HK-2 (cell line): ENCODE measurements around the gene GPR65.

Experiments
- DNase-seq: peaks from one replicate; pipeline ENCODE4 v3.0.0-alpha.2; 2018; ENCODE audit not compliant: unreplicated experiment

GPR65 gene, protein sequence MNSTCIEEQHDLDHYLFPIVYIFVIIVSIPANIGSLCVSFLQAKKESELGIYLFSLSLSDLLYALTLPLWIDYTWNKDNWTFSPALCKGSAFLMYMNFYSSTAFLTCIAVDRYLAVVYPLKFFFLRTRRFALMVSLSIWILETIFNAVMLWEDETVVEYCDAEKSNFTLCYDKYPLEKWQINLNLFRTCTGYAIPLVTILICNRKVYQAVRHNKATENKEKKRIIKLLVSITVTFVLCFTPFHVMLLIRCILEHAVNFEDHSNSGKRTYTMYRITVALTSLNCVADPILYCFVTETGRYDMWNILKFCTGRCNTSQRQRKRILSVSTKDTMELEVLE

DNA sequence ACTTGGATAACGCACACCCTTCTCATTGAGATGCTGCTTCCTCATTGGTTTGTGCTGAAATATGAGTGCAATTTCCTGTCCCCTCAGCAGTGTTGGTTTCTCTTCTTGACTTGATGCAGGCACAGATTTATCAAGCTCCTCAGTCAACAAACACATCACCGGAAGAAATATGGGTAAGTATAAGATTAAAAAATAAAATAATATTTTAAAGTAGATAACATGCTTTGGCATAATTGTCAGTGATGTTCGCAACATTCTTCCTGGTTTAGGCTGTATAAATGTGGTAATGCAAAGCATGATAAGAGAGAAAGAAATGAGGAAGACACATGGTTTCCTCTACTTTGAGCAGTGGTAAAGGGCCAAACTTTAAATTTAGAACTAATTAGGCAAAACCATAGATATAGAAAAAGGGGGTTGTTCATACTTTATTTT lies at the start of gene GPR65:
Gene GPR65, plus strand, starts transcription at position 86 of the 432 bp plus-strand sequence. CDS start 5,713 bp downstream, outside the sequence.
- no peak for DNase-seq

DNA sequence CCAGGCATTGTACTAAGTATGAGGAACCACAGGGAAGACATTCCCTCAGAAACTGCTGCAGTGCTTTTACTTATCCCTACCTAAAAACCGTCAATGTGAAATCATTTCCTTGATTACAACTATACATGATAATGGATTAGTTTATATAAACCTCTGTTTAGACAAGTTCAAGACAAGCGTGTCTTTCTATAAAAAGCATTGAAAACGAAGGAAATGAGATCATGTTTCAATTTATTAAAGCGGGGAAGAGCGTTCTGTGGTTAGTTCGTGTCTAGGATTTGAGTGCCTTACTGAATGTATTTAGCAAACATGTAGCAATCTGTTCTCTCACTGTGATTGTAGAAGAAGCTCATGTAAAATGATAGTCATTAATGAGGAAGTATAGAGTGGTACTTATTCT lies 49.4 kb upstream of the GPR65 start:
- no peak for DNase-seq

DNA sequence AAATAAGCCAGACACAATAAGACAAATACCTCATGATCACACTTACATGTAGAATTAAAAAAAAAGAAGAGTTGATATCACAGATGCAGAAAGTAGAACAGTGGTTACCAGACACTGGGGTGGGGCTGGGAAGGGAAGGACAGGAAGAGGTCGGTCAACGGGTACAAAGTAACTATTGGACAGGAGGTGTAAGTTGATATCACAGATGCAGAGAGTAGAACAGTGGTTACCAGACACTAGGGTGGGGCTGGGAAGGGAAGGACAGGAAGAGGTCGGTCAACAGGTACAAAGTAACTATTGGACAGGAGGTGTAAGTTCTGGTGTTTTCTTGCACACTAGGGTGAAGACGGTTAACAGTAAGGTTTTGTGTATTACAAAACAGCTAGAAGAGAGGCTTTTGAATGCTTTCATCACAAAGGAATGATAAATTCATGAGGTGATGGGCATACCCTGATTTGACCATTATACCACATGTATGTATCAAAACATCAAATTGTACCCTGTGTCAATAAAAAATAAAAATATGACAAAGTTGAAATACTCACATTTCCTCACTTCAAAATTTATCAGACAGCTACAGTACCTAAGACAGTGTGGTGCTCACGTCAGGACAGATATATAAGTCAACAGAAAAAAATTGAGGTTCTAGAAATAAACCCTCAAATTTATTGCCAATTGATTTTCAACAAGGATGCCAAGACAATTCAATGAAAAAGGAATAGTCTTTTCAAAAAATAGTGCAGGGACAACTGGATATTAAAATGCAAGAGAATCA lies 44.7 kb upstream of the GPR65 start:
- no peak for DNase-seq

DNA sequence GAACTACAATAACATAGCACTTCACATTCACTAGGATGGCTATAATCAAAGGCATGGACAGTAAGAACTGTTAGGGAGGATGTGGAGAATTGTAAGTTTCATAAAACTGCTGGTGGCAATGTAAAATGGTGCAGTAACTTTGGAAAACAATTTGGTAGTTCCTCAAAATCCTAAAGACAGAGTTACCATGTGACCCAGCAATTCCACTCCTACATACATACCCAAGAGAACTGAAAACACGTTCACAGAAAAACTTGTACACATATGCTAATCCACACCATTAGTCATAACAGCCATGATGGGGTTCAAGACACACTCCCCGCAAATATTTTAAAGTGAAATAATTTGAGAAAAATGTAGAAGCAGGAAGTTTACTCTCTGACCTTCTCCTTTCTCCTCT lies 43.7 kb upstream of the GPR65 start:
- DNase-seq = no peak

DNA sequence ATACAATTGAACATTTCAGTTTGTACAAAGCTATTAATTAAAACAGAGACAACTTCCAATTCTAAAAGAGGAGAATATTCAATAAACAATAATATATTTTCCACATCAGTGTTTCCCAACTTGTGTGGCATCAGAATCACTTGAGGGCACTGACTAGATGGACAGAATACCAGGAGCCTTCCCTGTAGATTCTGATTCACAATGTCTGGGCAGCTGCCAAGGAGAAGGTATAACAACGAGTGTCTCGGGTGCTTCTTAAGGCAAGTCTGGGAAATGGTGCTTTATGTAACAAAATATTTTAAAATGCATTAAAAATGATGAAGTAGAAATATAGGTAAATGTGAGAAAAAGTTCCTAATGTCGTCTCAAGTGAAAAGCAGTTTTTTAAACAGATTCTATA lies 38.1 kb upstream of the GPR65 start:
- DNase-seq = no peak

DNA sequence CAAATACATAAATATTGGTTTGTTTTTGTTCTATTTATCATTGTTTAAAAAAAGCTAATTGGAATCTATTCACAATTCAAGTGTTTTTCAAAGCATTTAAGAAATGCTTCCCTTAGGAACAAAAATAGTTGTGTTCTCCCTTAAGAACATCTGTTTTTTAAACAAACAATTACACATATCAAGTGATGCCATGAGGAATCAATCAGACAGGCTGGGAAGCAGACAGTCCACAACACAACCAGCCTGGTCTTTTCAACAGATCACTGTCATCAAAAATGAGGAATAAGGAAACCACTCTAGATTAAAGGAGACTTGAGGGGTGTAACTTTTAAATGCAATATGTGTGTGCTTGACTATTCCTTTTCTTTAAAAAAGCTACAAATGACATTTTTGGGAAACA lies 37.4 kb upstream of the GPR65 start:
- DNase-seq = no peak

DNA sequence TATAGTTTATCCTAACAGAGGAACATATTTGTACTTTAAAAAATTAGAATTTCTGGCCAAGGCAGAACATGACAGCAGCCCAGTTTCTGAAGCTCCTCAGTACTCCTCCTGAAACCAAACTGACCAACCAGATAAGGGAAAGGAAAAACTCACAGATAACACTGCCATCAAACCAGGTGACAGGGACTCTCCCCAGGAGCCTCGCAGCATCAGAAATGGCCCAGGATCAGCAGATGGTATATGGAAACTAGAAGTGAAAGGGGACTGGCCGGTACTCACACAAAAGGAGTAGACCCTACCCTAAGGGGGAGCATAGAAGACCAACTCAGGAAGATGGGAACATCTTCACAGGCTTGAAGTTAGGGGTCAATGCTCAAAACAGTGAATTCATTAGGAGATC lies 33.9 kb upstream of the GPR65 start:
- DNase-seq = no peak

DNA sequence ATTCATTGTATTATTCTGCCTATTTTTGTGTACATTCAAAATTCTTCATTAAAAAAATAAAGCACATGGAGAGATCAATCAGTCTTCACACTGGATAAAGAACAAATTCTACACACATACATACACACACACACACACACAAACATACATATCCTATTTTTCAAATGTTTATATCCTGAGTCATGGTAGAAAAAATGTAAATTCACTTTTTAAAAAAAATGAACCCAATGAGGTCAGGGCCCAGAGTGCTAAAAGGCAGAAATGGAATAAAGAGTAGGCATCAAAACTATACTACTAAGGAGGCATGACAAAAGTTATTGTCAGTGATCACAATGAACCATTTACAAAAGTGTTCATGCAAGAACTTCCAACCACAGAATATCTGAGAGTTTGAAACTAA lies 29.3 kb upstream of the GPR65 start:
- no peak for DNase-seq

DNA sequence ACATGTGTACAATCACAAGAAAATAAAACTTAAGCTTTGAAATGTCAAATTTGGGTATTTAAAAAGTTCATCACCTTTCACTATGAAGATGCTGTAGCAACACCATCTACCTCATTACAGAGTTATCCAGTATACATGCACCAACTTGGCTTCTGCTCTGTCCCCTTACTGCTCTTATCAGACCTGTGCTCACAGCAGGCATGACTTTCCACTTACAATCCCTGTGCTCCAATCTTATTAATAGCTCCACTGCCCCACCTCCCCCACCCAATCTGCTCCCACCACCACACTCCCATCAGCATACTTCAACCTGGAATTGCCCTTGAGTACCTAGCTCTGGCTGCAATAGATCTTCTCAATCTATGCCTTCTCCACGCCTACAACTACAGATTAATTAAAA lies 25.2 kb upstream of the GPR65 start:
- DNase-seq = no peak

DNA sequence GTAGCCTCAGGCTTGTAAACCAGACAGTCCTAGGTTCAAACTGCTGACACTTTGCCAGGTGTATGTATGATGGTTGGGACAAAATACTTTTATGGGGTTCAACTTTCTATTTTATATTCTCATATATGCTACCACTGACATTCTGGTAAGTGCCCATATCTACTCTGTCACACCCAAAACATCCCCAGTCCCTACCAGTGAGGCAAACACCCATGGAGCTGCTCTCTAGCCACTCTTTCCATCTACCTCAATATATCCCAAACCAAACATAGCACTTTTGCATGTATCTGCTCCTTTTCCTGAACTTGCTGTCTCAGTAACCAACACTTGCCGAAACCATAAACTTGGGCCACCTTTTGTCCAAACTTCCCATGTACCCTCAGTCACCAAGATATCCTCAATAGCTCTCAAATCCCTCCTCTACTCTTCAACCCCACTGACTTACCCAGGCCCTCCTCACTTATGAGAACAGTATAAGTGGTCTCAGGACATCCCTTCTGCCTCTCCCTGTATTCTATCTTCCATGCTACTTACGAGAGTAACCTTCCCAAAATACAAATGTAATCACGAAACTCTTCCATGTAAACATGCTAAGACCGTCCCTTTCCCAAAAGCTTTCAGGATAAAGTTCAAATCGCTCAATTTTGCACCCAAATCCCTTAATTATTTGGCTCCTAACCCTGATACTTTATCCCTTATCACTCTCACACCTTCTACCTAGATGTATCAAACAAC lies 15.5 kb upstream of the GPR65 start:
- DNase-seq = no peak

DNA sequence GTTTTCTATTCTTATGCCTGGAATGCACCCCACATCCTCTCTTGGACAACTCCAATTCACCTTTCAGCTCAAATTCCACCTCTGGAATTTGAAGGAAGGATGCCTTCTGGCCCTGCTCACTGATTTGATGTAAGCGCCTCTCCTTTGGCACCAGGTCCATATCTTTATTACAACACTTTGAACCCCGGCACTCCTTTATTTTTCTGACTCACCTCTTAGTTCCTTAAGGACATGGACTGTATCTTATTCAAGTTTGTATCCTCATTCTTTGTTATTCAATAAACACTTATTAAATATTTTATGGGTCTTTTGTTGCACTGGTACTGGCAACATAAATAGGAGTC lies 15.0 kb upstream of the GPR65 start:
- DNase-seq = no peak

DNA sequence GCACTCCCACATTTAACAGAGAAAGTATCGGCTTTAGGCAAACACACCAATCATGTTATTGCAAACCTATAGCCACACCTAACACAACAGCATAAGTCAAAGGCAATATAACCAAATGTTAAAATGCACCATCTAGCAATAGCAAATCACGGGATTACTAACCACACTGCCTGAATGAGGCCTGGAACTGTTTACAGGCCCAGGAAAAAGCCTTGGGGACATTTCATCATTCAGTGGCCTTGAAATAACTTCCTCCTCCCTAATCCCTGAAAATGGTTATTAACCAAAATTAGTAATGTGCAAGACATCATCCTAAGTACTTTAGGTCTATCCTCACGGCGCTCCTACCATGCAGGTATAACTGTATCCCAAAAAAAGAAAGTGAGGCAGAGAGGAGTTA lies 14.3 kb upstream of the GPR65 start:
- DNase-seq = no peak

DNA sequence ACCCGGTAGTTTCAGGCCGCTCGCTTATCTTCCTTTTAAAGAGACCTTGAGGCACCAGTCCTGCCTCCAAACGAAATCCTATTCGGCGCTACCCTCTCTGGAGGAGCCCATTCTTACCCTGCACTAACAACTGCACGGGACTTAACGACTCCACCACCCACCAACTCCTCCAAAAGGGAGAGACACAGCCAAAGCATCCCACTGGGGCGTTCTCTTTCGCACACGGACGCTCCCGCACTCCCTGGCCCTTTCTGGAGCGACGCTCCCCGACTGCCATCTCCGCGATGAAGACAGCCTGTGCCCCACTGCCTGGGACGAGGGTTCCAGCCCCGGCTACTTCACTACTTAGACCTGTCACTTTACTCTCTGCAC lies 12.6 kb upstream of the GPR65 start:
- no peak for DNase-seq

DNA sequence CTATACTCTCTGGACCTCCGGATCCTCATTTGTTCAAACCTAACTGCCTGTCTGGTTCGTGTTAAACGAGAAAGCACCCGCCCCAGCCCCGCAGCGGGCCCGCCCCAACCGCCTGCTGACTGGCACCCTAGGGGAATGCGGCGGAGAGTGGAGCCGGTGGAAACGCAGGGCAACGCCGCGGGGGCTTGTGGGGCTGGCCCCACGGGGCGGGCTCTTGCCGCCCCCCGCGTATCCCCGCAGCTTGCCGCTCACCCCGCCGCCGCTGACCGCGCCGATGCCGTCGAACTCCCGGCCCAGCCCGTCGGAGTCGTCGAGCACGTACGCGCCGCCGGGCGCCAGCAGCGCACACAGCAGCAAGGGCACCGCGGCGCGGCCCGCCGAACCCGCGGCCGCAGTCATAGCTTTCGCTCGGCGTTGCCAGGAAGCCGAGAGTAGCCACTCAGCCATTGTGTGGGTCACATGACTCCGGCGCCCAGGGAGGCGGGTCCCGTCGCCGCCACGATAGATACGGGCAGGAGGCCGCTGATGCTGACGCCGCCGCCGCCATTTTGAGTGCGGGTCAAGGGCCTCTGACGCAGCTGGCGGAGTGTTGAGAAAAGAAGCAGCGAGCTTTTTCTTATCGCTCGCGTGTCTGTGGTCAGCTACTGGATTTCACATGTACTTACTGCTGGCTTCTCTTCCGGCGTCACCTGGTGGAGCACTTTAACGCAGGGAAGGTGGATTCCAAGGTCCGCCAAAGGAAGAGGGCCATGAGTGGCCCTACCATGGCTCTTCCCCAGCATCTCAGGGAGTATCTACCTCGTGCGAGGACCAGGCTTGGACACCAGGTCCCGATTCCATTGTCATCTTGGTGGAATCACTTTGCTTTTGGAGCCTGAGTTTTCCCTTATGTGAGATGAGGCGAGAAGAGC lies 12.0 kb upstream of the GPR65 start, which contains the start of gene GALC:
Gene GALC, minus strand, starts transcription at position 465 of the 911 bp plus-strand sequence. Its CDS starts 18 bp downstream, at position 447.
- no peak for DNase-seq

DNA sequence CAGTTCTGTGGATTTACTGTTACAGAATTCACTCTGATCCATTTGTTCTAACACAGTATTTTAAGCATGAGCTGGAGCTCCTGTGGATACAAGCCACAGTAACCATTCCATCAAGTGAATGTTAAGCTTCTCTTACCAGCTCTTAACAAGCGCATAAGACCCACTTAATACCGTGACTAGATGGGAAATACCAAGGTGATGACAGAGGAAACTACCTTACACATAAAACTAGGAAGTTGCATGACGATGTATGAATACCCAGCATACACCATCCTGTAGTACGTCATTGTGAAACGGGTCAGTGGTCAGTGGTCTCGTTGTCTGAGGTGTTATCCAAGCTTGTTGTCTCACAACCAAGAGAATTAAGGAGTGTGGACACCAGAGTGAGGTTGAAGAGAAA lies 10.0 kb upstream of the GPR65 start:
- no peak for DNase-seq

DNA sequence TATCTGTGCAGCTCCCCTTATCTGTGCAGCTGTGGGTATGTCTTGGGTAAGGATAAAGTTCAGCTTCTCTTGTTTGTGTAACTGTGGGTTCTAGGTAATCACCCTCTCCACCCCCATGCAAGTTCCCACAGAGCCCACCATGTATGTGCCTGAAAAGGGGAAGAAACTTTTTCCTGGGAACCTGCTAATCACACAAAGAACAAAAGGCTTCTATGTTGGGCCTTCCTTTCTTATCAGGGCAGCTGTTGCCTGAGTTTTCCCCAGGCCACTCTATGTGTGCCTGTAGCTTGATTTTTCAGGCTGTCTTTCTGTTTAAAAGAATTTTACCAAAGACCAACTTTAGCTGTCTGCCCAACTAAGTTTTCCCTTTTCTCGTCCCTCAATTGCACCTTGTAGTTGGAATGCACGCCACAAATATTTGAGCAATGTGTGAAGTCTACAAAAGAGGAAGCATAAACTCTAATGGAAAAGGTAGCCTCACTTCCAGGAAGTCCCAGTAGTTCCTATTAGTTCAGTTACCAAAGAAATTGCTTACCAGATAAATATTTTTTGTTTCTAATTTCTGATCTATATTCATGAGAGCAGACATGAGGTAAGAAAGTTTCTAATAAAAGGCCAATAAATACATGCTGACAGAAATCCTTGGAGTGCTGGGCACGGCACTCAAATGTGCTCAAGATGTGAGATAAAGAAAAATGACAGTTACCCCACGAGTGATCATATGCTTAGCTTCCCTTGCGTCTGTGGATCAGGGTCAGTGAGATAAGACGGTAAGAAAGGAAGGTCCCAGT lies 9.2 kb upstream of the GPR65 start:
- no peak for DNase-seq

DNA sequence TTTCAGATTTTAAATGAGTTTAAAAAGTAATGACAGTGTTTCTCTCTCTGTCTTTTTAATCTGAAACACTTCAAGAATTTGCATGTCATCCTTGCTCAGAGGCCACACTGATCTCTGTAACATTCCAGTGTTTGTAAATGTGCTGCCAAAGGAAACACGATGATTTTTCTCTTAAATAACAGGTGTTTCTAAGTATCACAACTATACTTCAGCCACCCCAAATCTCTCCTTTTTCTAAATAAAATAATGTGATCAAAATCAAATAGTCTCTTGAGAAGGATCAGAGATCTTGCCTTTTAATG lies 8.7 kb upstream of the GPR65 start:
- DNase-seq = no peak

DNA sequence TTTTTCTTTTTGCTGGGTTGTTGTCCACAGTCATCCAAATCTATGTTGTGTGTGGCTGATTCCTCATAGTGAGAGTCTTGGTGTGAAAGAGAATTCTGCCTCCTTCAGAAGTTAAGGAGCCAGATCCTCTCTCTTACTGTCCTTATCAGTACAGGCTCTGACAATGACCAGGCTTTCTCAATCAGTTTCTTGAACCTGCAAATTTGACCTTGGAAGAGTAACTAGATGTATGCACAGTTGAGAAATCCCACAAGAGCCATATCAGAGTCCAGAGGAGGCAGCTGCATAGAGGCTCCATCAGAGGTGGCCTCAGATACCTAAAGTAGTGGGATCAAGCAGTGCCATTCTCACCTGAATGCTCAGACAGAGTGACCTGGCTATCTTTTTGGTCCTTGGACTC lies 6.5 kb upstream of the GPR65 start:
- no peak for DNase-seq

DNA sequence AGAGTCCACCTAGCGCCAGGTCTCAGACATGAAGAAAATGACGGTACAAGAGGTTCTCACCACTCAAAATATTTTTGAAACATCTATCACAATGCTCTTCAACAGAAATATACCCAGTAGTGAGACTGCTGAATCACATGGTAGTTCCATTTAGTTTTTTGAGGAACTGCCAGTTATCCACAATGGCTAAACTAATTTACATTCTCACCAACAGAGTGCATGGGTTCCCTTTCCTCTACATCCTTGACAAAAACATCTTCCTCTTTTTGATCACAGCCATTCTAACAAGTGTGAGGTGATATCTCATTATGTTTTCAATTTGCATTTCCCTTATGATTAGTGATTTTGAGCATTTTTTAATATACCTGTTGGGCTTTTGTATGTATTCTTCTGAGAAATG lies 5.7 kb upstream of the GPR65 start:
- DNase-seq = no peak

DNA sequence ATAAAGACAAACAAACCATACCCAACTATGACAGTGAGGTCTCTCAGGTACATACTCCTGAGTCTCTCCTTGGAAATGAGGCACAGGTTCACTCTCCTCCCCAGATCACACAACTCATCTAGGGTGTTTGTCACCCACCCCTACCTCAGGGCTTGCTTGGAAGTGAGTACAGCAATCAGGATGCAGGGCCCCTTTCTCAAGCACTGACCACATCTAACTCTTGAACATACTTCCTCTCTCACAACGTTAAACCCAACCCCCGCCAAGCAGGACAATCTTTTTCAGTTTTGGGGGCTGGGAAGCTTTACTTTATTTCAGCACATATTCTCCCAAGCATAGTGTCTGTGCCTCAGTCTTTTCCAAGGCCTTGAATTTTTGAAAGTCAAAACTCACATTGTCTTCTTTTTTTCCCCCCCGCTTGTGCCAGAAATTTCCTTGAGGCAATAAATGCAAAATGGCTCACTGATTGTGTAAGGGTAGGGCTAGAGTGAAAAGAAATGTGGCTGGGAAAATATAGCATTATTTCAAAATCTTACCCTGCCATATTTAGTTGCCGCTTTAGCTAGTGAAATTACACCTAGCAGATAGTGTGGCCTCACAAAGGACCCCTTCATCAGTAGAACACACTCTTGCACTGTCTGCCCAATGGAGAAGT lies 2.4 kb upstream of the GPR65 start:
- DNase-seq = no peak

DNA sequence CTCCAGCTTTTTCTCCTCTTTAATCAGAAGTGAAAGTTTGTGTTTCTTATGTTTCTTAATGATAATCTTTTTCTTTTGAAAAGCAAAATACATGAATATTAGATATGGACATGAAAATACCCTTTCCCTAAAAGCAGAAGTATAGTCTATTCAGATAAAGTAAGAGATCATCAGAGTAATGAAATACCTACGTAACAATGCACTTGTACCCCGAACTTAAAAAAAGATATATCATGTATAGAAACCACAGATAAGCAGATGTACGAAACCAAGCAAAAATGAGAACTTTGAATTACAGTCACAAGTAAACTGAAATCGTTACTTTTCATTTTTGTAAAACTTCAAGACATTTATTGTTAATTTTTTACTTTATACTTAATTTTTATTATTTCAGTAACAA lies 1.5 kb upstream of the GPR65 start:
- no peak for DNase-seq
